ENCODE measurements around the gene SUGCT.

DNA sequence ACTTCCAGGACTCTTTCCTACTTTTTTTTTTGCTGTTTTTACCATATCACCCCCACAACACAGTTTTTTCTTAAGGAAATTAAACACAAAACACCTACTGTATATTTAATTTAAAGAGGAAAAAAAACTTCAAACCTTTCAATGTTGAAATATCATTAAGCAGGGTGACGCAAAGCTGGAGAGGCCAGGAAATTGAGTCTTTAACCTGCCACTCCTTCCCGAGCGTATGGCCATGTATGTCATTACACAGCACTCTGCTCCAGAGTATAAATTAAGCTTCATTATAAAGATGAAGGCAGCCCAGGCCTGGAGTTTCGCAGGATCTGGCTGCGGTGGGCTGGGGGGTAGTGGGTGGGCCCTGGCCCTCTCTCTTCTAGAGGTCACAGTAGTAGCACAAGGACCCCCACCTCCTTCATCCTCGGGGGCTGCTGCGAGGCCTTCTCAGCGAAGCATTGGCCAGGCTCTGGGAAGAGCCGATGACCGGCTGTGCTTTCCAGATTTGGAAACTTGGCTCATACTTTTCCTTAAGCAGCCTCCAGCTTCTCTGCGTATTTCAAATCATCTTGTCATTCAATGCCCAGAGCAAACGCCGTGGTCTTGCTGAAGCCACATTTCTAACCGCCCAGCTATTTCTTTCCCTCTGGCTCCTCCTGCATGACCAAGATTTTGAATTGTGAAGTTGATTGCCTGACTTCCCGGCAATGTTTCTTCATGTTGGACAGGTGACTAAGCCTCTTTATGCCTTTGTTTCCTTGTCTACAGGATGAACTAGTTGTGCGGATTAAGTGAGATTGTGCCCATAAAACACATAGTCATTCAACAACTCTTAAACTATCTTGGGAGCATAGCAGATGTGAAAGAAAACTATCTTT lies 765.1 kb downstream of the SUGCT start:
- TF ChIP-seq, protein P1, sequence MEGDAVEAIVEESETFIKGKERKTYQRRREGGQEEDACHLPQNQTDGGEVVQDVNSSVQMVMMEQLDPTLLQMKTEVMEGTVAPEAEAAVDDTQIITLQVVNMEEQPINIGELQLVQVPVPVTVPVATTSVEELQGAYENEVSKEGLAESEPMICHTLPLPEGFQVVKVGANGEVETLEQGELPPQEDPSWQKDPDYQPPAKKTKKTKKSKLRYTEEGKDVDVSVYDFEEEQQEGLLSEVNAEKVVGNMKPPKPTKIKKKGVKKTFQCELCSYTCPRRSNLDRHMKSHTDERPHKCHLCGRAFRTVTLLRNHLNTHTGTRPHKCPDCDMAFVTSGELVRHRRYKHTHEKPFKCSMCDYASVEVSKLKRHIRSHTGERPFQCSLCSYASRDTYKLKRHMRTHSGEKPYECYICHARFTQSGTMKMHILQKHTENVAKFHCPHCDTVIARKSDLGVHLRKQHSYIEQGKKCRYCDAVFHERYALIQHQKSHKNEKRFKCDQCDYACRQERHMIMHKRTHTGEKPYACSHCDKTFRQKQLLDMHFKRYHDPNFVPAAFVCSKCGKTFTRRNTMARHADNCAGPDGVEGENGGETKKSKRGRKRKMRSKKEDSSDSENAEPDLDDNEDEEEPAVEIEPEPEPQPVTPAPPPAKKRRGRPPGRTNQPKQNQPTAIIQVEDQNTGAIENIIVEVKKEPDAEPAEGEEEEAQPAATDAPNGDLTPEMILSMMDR (conservative IDR thresholded peaks at IDR 0.05; ENCODE audit: low read length), result no peak
- no peak for TF ChIP-seq EZH2phosphoT487 (IDR thresholded peaks at IDR 0.05; ENCODE audit: borderline replicate concordance)
